SH-SY5Y (cell line): ENCODE results near the gene TDP1.

Source experiments
- GATA2 ChIP-seq: IDR thresholded peaks from 2 replicates; pipeline ENCODE4 v1.6.1; 2011; ENCODE audit warnings: mild to moderate bottlenecking, low read depth, low read length
- GATA3 ChIP-seq: IDR thresholded peaks from 2 replicates; pipeline ENCODE4 v1.6.1; 2011; ENCODE audit warnings: low read depth, mild to moderate bottlenecking, low read length, moderate library complexity

GRCh38 chr14:90019824-90020523, 64.2 kb downstream of the TDP1 start:
- TF ChIP-seq GATA3 (no peak), GATA2 (no peak)
